RWPE2 (cell line): ENCODE measurements around the gene JPH2.

ENCODE experiments used
- ATAC-seq: fragments of 200-7000 bp; cut with Tn5 transposase; 3 replicates; pipeline ENCODE4 v1.9.1; 2021; ENCODE audit warnings: low read depth
- DNase-seq: peaks from one replicate; pipeline ENCODE4 v3.0.0-alpha.2; 2020; ENCODE audit warnings: low spot score
- H3K27ac ChIP-seq: fragments of 450-650 bp; 2 replicates; pipeline ENCODE4 v1.5.1; 2017; ENCODE audit warnings: mild to moderate bottlenecking; ENCODE audit not compliant: poor library complexity, severe bottlenecking
- H3K27me3 ChIP-seq: fragments of 250-450 bp; sonication (Bioruptor Pico); 2 replicates; pipeline ENCODE4 v1.5.1; 2021; ENCODE audit warnings: mild to moderate bottlenecking, moderate library complexity; ENCODE audit not compliant: insufficient read depth, poor library complexity, severe bottlenecking
- H3K36me3 ChIP-seq: fragments of 250-450 bp; sonication (Bioruptor Pico); 2 replicates; pipeline ENCODE4 v1.5.1; 2020; ENCODE audit warnings: low read depth, mild to moderate bottlenecking, moderate library complexity
- H3K4me1 ChIP-seq: fragments of 250-450 bp; sonication (Bioruptor Pico); 2 replicates; pipeline ENCODE4 v1.5.1; 2021; ENCODE audit warnings: mild to moderate bottlenecking, moderate library complexity; ENCODE audit not compliant: insufficient read depth, poor library complexity, severe bottlenecking
- H3K4me3 ChIP-seq: fragments of 250-450 bp; sonication (Bioruptor Pico); 2 replicates; pipeline ENCODE4 v1.5.1; 2021; ENCODE audit warnings: mild to moderate bottlenecking, moderate library complexity; ENCODE audit not compliant: severe bottlenecking
- H3K9me3 ChIP-seq: fragments of 250-450 bp; sonication (Bioruptor Pico); 2 replicates; pipeline ENCODE4 v1.5.1; 2021; ENCODE audit warnings: mild to moderate bottlenecking, moderate library complexity; ENCODE audit not compliant: severe bottlenecking
- TF ChIP-seq, protein P1 (sequence below): fragments of 450-650 bp; IDR thresholded peaks from one replicate; pipeline ENCODE4 v1.5.1; 2017; ENCODE audit warnings: mild to moderate bottlenecking, moderate library complexity; ENCODE audit not compliant: poor library complexity, severe bottlenecking

Gene JPH2

DNA sequence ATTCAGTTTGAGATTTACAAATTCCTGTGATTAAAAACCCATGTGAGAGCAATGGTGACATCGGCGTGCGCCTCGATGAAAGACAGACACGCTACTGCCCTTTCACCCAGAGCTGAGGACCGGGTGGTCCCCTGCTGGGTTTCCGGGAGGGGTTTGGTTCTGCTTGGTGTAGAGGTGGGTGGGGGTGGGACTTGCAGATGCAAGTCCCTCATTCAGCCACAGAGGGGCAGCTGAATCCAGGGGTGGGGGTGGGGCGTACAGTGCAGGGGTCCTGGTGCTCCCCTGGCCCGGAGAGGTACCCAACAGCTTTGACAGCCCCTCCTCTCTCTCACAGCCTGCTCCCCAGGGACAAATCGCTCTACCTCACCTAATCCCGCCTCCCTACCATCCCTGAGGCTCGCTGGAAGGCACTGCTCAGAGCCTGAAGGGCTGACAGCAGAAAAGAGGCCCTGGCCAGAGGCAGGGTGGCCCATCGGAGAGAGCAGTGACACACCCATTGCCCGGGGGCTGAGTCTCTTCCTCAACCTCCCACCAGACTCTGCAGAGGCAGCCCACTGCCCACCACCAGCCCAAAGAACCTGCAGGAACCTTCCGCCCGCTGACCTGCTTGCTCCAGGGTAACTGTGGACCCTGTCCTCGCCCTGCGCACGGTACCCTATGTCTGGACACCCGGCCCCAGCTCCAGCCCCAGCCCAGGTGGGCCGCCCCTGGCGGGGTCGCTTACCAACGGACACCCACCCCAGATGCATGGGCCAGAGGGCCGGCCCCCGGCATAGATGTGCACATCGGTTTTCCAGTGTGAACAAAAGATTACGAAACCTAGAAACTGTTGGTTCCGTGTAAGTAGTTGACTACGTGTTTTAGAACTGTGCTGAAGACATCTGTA lies 118.4 kb downstream of the JPH2 start:
- Histone ChIP-seq H3K4me3 (no peak overlapping the region), H3K36me3 (no peaks in the 10 kb centered on the region), H3K27ac (no peak overlapping the region), H3K4me1 (no peaks in the 10 kb centered on the region), H3K9me3 (no peaks in the 10 kb centered on the region), H3K27me3 (no peaks in the 10 kb centered on the region)
- no peak for DNase-seq
- TF ChIP-seq, protein P1, sequence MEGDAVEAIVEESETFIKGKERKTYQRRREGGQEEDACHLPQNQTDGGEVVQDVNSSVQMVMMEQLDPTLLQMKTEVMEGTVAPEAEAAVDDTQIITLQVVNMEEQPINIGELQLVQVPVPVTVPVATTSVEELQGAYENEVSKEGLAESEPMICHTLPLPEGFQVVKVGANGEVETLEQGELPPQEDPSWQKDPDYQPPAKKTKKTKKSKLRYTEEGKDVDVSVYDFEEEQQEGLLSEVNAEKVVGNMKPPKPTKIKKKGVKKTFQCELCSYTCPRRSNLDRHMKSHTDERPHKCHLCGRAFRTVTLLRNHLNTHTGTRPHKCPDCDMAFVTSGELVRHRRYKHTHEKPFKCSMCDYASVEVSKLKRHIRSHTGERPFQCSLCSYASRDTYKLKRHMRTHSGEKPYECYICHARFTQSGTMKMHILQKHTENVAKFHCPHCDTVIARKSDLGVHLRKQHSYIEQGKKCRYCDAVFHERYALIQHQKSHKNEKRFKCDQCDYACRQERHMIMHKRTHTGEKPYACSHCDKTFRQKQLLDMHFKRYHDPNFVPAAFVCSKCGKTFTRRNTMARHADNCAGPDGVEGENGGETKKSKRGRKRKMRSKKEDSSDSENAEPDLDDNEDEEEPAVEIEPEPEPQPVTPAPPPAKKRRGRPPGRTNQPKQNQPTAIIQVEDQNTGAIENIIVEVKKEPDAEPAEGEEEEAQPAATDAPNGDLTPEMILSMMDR: no peak
- ATAC-seq: no peak

DNA sequence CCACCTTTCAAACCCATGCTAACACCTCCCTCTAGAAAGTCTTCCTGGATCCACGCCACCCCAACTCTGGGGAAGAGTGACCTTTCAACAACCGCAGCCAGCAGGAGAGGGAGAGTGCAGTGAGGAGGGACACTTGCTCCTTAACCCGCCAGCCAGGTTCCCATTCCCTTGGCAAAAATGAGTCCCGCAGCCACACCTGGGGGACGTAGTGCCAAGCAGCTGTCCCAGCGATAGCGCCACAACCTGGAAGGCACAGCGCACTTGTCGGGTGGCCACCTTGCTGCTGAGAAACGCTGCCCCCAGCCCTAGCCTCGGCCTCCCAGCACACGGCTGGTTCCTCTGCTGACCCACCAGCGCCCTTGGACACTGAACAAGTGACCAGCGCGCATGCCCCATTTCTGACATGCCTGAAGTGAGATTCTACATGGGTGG lies 119.3 kb downstream of the JPH2 start:
- Histone ChIP-seq H3K9me3 (no peaks in the 10 kb centered on the region), H3K4me3 (no peak overlapping the region), H3K4me1 (no peaks in the 10 kb centered on the region), H3K27me3 (no peaks in the 10 kb centered on the region), H3K27ac (no peak overlapping the region), H3K36me3 (no peaks in the 10 kb centered on the region)
- ATAC-seq: no peak
- TF ChIP-seq, protein P1: no peak
- no peak for DNase-seq

DNA sequence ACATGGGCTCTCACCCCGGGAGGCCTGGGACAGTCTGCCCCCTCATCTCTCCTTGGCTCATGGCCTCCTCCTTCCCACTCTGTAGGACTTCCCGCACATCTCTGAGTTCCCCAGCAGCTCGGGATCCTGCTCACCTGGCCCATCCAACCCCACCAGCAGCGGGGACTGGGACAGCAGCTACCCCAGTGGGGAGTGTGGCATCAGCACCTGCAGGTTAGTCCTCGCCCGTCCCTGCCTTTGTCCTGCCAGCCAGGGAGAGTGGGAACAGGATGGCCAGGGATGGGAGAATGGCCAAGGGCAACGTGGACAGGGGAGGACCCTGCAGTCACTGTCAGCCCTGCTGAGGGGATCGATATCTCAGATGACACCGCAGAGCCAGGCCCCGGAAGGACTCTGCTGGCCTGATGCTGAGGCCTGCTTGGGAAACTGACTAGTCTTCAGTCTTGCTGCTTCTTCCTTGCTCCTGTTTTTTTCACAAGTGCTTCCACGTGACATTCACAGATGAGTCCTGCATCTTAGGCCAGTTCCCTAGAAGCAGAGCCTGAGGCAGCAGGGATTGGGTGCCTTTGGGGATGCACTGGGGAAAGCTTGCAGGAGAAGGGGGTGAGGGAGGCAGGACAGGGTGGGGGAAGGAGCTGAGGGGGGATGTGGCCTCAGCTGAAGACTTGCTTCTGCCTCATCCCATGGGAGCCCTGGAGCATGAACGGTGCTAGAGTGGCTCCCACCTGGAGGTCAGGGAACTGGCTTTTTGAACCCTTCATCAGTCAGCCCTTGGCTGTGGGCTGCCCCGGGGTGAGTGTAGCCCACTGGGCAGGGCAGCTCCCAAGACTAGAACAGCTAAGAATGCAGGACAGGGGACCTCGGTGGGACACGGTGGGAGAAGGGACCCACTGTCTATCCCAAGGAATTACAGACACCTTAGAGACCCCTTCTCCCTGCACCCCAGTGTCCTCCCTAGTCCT lies 120.1 kb downstream of the JPH2 start:
- H3K27ac ChIP-seq: no peak overlapping the region
- TF ChIP-seq, protein P1: no peak
- H3K4me1 ChIP-seq: no peaks in the 10 kb centered on the region
- H3K27me3 ChIP-seq: no peaks in the 10 kb centered on the region
- DNase-seq (peak; percentile 86), ATAC-seq (peak; percentile 4; the same call in 2 of the 3 replicates)
- H3K9me3 ChIP-seq: no peaks in the 10 kb centered on the region
- no peaks in the 10 kb centered on the region for H3K36me3 ChIP-seq
- no peak overlapping the region for H3K4me3 ChIP-seq

DNA sequence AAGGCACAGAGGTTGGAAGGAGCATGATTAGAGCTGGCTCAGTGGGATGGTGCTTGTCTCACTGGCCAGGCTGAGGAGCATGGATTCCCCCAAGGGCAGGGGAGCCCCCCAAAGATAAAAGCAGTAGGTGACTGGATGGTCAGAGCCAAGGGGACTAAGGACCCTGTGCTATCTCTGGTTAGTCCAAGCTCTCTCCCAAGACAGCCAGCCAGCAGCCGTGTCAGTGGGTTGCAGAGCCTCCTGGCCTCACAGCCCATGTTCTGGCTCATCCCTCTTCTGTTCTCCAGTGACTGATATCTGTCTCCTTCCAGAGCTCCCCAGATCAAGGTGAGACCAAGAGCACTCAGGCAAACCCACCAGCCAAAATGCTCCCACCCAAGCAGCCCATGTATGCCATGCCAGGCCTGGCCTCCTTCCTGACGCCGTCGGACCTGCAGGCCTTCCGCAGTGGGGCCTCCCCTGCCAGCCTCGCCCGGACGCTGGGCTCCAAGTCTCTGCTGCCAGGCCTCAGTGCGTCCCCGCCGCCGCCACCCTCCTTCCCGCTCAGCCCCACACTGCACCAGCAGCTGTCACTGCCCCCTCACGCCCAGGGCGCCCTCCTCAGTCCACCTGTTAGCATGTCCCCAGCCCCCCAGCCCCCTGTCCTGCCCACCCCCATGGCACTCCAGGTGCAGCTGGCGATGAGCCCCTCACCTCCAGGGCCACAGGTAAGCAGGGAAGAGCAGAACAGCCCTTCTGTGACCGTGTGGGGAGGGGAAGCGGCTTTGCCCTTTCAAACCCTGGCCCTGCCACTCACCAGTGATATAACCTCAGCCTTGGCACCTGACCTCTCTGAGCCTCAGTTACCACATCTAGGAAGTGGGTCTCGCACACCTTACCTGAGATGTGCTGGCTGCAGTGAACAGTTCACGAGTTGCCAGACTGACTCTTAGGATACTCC lies 121.3 kb downstream of the JPH2 start:
- Histone ChIP-seq H3K4me1 (no peaks in the 10 kb centered on the region), H3K4me3 (no peak overlapping the region), H3K36me3 (no peaks in the 10 kb centered on the region), H3K27ac (no peak overlapping the region), H3K9me3 (no peaks in the 10 kb centered on the region), H3K27me3 (no peaks in the 10 kb centered on the region)
- peak; percentile 17; the same call in 1 of the 3 replicates for ATAC-seq
- DNase-seq: peak; percentile 80
- TF ChIP-seq, protein P1: no peak
